ENCODE data around the gene GARRE1.

GARRE1 gene

DNA sequence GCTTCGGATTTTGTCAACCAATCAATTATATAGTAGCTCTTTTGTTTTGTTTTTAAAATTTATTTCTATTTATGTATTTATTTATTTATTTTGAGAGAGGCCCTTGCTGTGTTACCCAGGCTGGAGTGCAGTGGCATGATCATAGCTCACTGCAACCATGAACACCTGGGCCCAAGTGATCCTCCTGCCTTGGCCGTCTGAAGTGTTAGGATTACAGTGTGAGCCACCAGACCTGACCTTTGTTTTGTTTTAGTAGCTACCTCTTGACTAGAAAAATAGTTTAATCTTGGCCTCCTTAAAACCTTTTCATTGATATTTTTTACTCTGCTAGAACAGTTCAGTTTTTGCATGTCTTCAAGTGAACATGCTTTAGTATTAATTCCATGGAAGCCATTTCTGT lies 15.1 kb downstream of the GARRE1 start:
- Histone ChIP-seq H3K4me2 (ENCODE audit: low read length) (peak overlapping the region; percentile 93), H3K9me2 (replicated peaks; ENCODE audit: control insufficient read depth, low read length) (no peaks in the 10 kb centered on the region), H3F3A (ENCODE audit: control insufficient read depth, insufficient read depth) (peaks cover 26% of the 10 kb centered on the region), H3K4me1 (ENCODE audit: control insufficient read depth, low read length) (peaks cover 94% of the 10 kb centered on the region), H3K79me2 (ENCODE audit: control insufficient read depth, low read length) (peaks cover 87% of the 10 kb centered on the region), H3K36me3 (ENCODE audit: control insufficient read depth, low read length) (peaks cover 2% of the 10 kb centered on the region; the same call in 1 of the 2 replicates), H3K9me3 (ENCODE audit: control insufficient read depth, insufficient read depth, low read length) (no peaks in the 10 kb centered on the region), H3K27me3 (ENCODE audit: control insufficient read depth, low read length) (no peaks in the 10 kb centered on the region), H4K20me1 (ENCODE audit: control insufficient read depth, insufficient read depth, low read depth, low read length) (no peaks in the 10 kb centered on the region), H3K27ac (ENCODE audit: low read depth, low read length) (peak overlapping the region; percentile 94), H3K4me3 (ENCODE audit: low read length) (peak overlapping the region; percentile 71)
- TF ChIP-seq, protein P1, sequence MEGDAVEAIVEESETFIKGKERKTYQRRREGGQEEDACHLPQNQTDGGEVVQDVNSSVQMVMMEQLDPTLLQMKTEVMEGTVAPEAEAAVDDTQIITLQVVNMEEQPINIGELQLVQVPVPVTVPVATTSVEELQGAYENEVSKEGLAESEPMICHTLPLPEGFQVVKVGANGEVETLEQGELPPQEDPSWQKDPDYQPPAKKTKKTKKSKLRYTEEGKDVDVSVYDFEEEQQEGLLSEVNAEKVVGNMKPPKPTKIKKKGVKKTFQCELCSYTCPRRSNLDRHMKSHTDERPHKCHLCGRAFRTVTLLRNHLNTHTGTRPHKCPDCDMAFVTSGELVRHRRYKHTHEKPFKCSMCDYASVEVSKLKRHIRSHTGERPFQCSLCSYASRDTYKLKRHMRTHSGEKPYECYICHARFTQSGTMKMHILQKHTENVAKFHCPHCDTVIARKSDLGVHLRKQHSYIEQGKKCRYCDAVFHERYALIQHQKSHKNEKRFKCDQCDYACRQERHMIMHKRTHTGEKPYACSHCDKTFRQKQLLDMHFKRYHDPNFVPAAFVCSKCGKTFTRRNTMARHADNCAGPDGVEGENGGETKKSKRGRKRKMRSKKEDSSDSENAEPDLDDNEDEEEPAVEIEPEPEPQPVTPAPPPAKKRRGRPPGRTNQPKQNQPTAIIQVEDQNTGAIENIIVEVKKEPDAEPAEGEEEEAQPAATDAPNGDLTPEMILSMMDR (IDR thresholded peaks at IDR 0.05; ENCODE audit: low read depth, low read length, poor library complexity, severe bottlenecking), result no peak
- no peak for TF ChIP-seq EZH2phosphoT487 (IDR thresholded peaks at IDR 0.05; ENCODE audit: borderline replicate concordance, low read length)

DNA sequence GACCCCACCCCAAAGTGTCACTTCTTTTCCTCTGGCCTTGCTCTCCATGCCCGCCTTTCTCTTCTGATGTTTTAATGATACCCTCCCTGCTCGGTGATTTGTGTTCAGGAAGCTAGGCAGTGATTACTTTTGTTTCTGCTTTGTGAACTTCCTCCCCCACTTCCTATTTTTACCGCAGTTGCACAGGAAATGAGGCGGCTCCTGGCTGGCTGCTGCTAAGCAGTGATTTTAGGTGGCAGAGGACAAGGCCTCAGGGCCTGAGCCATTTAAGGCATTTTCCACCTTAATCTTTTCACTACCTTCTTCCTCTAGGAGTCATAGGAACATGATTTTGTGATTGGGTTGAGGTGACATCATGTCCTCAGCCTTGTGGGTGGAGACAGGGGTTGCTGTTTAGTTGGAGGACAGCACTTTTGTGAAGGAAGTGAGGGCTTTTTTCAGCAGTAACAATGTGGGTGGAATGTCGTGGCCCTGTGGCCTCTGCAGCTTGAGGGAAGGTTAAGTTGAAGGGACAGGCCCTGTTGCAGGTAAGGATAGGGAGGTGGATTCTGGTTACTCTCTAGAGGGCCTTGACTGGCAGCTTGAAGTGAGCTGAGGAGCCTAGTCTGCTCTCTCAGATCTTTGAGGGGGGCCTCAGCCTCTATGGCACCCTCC lies 15.7 kb downstream of the GARRE1 start:
- Histone ChIP-seq H3K9me3 (ENCODE audit: control insufficient read depth, insufficient read depth, low read length) (no peaks in the 10 kb centered on the region), H3K27me3 (ENCODE audit: control insufficient read depth, low read length) (no peaks in the 10 kb centered on the region), H3K27ac (ENCODE audit: low read depth, low read length) (peak overlapping the region; percentile 94), H3K9me2 (replicated peaks; ENCODE audit: control insufficient read depth, low read length) (no peaks in the 10 kb centered on the region), H3K4me2 (ENCODE audit: low read length) (peak overlapping the region; percentile 93), H3F3A (ENCODE audit: control insufficient read depth, insufficient read depth) (peaks cover 26% of the 10 kb centered on the region), H3K4me1 (ENCODE audit: control insufficient read depth, low read length) (peaks cover 94% of the 10 kb centered on the region), H3K79me2 (ENCODE audit: control insufficient read depth, low read length) (peaks cover 85% of the 10 kb centered on the region), H4K20me1 (ENCODE audit: control insufficient read depth, insufficient read depth, low read depth, low read length) (no peaks in the 10 kb centered on the region), H3K36me3 (ENCODE audit: control insufficient read depth, low read length) (peaks cover 2% of the 10 kb centered on the region; the same call in 1 of the 2 replicates), H3K4me3 (ENCODE audit: low read length) (peak overlapping the region; percentile 71)
- TF ChIP-seq EZH2phosphoT487 (IDR thresholded peaks at IDR 0.05; ENCODE audit: borderline replicate concordance, low read length), result no peak
- TF ChIP-seq, protein P1 (IDR thresholded peaks at IDR 0.05; ENCODE audit: low read depth, low read length, poor library complexity, severe bottlenecking), result no peak

DNA sequence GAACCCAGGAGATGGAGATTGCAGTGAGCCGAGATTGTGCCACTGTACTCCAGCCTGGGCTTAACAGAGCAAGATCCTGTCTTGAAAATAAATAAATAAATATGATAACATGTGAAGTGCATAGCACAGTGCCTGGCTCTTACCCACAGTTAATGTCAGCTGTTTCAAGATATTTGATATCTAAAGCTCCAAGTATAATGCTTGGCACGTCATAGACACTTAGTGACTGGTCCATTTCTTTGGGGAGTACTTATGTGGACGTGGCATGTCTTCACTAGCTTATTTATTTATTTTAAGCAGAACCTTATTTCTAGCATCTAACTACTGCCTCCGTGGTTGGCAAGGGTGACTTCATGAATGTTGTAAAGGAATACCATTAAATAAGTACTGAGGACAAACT lies 18.8 kb downstream of the GARRE1 start:
- peak overlapping the region; percentile 64 for H3K4me2 ChIP-seq (ENCODE audit: low read length)
- H3K79me2 ChIP-seq (ENCODE audit: control insufficient read depth, low read length), result peaks cover 94% of the 10 kb centered on the region
- 0 out of 2 replicates have a peak, but pooled peaks cover 4% of the 10 kb centered on the region for H3K9me3 ChIP-seq (ENCODE audit: control insufficient read depth, insufficient read depth, low read length)
- no peaks in the 10 kb centered on the region for H3K27me3 ChIP-seq (ENCODE audit: control insufficient read depth, low read length)
- H3K4me3 ChIP-seq (ENCODE audit: low read length), result peak overlapping the region; percentile 48
- H3F3A ChIP-seq (ENCODE audit: control insufficient read depth, insufficient read depth), result peaks cover 24% of the 10 kb centered on the region
- TF ChIP-seq EZH2phosphoT487 (IDR thresholded peaks at IDR 0.05; ENCODE audit: borderline replicate concordance, low read length), result no peak
- TF ChIP-seq, protein P1 (IDR thresholded peaks at IDR 0.05; ENCODE audit: low read depth, low read length, poor library complexity, severe bottlenecking), result no peak
- peak overlapping the region; percentile 50 for H3K27ac ChIP-seq (ENCODE audit: low read depth, low read length)
- peaks cover 7% of the 10 kb centered on the region for H3K36me3 ChIP-seq (ENCODE audit: control insufficient read depth, low read length)
- no peaks in the 10 kb centered on the region for H4K20me1 ChIP-seq (ENCODE audit: control insufficient read depth, insufficient read depth, low read depth, low read length)
- H3K9me2 ChIP-seq (replicated peaks; ENCODE audit: control insufficient read depth, low read length), result no peaks in the 10 kb centered on the region
- H3K4me1 ChIP-seq (ENCODE audit: control insufficient read depth, low read length), result peaks cover 94% of the 10 kb centered on the region

All from DOHH2 (cell line).